8988T (cell line): ENCODE results near the gene CYTH4.

Source experiments
- DNase-seq: peaks from one replicate; pipeline ENCODE4 v3.0.0; 2011

Gene CYTH4

GRCh38 chr22:37331034-37331428, 48.7 kb downstream of the CYTH4 start:
- DNase-seq: no peak

GRCh38 chr22:37331856-37332536, 49.7 kb downstream of the CYTH4 start:
- DNase-seq: no peak

DNA sequence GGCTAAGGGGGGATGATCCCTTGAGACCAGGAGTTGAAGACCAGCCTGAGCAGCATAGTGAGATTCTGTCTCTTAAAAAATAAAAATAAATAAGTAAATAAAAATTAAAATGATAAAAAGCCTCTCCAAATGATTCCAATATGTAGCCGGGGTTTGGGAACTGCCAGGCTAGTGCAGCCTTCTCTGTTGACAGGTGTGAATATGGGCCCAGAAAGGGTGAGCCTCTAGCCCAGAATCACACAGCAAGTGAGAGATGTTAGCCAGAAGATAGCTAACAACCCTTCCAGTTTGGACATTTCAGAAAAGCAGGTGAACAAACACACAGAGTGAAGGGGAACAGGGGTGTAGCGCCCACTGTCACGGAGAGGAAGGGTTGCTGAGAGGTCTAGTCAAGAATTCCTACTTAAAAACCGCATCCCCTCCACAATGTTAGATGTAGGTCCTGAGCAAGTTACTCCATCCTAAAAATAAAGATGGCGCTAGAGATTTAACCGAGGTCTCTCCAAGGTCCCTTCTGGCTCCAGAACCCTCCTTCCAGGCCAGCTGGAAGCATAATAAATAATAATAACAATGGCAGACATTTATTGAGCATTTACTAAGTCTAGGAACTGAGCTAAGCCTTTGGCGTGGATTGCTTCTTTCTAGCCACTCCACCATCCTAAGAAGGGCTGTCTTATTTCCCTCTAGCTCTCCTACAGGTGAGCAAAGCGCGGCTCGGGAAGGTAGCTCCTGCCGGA, 51.6 kb downstream of the CYTH4 start:
- no peak for DNase-seq

- DNase-seq: no peak
Observed at GRCh38 chr22:37334461-37334858, 52.2 kb downstream of the CYTH4 start.

DNA sequence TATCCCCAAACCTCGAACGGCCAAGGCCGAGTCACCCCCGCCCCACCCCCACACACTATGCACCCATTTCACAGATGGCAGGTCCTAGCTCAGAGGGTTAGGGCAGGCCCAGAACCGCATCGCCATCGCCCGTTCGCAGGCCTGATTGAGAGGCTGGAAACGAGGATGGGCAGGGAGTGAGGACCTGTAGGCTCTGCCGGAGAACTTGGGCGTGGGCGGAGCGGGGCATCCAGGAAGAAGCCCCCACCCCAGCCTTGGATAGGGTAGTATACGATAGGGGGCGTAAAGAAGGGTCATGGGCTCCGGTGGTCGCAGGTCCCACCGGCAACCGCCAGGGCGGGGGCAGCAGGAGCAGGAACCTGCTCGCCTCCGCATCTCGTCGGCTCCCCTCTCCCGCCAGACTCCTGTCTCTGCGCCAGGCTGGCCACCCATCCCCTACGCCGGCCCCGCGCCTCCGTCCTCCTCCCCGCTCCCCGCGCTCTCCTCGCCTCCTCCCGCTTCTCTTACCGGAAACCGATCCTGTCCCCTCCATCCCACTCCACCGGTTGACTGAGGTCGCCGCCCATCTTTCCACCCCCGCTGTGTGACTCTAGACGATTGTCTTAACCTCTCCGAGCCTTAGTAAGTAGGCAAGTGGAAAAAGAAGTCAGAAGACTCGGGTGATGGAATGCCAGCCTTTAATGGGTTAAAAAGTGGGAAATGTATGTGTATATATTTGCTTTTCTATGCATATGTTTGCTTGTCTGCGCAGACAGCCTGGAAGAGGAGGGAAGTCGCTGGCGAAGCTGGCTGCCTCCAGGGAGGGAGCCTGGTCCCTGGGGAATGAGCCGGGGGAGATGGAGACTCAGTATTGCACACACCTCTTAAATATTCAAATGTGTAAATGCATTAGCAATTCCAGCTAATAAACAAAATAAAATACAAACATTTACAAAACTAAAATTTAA, 52.8 kb downstream of the CYTH4 start:
- DNase-seq: no peak

GRCh38 chr22:37335806-37336199, 53.5 kb downstream of the CYTH4 start:
- no peak for DNase-seq

GRCh38 chr22:37336579-37336978, 54.3 kb downstream of the CYTH4 start:
- no peak for DNase-seq

- no peak for DNase-seq
Observed at GRCh38 chr22:37337204-37337943, 55.1 kb downstream of the CYTH4 start.

DNA sequence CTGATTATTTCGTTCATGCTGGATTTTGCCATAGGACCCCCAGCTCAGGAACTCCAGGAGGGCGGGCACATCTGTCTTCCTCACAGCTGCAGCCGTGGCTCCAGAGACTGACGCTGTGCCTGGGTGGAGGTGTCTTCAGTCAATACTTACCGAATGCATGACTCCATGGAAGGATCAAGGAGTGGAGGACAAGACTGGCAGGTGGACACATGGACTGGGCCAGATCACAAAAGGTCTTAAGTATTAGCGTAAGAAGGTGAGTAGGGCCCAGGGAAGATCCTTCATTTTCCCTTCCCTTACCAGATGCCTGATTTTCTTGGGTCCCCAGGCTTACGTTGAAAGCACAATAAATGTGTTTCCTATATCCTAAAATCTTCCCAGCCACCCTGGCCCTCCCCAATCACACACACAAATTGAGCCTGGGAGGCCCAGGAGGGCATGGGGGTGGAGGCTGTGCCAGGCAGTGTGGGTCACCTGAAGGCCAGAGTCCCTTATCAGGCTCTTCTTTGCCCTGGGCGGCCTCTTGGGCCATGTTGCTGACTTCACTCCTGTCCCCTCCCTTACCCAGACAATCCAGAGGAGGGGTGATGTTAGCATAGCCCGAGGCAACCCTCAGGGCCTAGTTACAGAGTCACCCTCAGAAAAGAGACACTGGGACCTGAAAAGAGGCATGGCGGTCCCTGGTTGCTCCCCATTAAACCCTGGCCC, 56.4 kb downstream of the CYTH4 start:
- no peak for DNase-seq

DNA sequence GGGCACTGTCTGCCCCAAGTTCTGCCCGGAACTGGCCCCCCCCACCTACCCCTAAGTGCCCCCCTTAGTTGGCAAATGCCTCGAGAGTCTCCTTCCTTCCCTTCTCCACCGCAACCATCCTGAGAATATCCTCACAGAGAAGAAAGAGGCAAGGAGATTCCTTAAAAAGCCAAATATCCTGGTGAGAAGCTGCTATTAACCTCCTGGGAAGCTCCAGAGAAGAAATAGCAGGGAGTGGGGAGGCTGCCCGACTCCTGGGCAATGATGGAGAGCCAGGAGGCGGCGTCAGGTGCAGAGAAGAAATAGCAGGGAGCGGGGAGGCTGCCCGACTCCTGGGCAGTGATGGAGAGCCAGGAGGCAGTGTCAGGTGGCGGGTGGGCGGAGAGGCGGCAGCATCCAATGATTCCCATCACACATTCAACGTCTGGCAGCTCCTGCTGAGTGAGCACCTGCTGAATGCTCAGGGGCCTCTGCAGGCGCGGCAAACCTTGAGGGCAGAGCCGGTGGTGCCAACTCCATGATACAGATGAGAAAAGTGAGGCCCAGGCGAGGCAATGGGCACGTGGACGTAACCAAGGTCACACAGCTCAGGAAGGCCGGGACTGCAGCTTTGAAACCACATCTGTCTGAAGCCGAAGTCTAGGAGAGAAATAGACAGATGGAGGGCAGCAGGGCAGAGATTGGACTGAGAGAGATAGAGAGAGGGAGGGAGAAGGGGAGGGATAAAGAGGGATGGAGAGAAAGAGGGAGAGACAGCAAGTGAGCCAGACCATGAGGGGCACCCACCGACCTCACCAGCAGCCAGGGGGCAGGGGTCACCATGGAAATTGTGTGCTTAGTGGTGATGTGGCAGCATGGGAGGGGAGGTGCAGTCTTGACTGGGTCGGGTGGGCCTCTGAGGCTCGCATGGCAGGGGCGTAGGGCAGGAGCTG, 58.3 kb downstream of the CYTH4 start:
- DNase-seq: no peak

- no peak for DNase-seq
Observed at GRCh38 chr22:37342065-37342464, 59.8 kb downstream of the CYTH4 start.

DNA sequence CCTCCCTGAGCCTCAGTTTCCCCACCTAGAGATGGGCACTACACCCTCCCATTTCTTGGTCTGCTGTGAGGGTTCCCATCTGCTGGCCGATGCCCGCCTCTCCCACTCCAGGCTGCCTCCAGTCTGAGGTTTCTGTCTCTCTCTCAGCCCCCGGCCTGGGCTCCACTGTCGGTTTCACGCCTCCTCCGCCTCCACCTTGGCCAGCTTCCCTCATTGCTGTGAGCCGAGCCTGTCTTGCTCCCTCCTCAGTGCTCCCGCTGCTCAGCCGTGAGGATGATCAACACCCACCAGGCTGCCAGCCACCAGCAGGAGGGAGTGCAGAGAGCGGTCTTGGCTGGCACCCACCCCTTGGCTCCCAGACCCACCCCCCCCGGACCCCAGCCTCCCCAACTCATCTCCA, 61.0 kb downstream of the CYTH4 start:
- no peak for DNase-seq

DNA sequence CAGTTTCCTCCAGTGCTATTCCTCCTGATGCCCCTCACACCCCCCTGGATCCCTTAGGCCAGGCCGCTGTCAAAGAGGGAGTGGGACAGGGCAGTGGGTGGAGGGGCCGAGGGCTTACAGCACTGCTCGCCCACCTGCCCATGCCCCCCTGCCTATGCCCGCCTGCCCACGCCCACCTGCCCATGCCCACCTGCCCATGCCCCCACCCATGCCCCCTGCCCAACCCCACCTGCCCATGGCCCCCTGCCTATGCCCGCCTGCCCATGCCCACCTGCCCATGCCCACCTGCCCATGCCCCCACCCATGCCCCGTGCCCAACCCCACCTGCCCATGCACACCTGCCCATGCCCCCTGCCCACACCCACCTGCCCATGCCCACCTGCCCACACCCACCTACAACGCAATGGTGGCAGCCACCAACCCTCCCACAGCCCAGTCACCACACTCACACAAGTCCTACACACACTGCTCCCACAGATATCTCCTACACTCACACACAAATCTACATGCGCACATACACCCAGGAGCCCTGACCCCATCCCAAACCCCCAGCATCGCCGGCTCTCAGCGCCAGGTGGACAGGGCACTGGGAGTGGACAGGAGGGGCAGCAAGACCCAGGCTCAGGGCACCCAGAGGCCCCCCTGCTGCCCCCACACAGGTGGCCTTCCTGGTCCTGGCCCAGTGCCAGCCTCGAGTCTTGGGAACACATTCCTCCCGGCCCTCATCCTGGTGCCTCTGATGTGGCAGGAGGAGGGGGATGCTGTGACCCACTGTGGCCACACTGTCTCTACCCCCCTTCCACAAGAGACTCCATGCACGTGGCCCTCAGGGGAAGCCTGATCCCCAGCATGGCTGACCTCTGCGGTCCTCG, 61.8 kb downstream of the CYTH4 start:
- no peak for DNase-seq

GRCh38 chr22:37344735-37345449, 62.6 kb downstream of the CYTH4 start:
- no peak for DNase-seq

DNA sequence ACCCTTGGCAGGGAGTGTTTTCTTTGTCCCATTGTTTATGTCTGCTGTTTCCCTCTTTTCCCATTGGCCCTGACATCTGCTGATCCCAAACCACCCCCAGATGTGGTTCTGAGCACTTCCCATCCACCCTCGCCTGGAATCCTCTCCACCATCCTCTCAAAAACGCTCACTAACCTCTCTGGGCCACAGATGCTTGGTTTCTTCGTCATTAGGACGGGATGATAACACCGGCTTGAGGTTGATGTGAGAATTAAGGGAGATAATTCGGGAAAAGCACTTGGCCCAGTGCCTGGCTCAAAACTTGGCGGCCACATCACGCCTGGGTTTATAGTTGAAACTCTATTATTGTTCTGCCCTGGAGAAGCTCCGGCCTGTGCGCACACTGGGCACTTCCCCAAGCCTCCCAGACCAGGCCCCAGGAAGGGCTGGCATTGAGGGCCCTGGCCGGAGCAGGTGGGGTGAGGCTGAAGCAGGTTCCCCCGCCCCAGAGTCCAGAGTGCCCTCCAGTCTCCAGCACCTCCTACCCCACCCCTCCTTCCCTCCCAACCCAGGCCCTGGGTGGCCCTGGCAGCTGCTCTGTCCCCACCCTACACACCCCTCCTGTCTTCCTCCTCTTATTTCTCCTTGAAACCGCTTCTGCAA, 63.7 kb downstream of the CYTH4 start:
- DNase-seq: no peak

GRCh38 chr22:37346505-37346895, 64.2 kb downstream of the CYTH4 start:
- no peak for DNase-seq

GRCh38 chr22:37349043-37349814, 66.9 kb downstream of the CYTH4 start:
- DNase-seq: no peak

DNA sequence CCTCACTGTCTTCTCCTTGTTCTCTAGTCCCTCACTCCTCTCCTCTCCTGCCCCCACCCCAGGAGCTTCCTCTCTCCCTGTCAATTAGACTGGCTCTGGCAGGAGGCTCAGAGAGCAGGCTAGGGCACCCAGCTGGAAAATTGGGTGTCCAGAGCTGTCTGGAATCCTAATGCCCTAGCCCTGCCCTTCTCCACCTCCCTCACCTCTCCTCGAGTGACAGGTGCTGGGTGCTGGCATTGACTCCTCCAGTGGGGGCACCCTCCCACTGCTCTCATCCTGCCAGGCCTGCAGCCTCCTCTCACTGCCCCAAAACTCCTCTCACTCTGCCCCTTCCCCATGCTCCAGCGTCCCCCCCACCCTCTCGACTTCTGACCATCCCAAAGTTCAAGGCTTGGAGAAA, 68.9 kb downstream of the CYTH4 start:
- DNase-seq: no peak
